GM12874 (cell line): ENCODE data around the gene RPL12.

Experiments used
- TF ChIP-seq, protein P1 (sequence below): IDR thresholded peaks from 2 replicates; pipeline ENCODE4 v1.5.1; 2011; ENCODE audit warnings: low read depth, mild to moderate bottlenecking, control low read depth, low read length, moderate library complexity; ENCODE audit not compliant: insufficient read depth

The RPL12 gene

GRCh38 chr9:127467621-127468020 is 16.4 kb upstream of the RPL12 start:
- TF ChIP-seq, protein P1, sequence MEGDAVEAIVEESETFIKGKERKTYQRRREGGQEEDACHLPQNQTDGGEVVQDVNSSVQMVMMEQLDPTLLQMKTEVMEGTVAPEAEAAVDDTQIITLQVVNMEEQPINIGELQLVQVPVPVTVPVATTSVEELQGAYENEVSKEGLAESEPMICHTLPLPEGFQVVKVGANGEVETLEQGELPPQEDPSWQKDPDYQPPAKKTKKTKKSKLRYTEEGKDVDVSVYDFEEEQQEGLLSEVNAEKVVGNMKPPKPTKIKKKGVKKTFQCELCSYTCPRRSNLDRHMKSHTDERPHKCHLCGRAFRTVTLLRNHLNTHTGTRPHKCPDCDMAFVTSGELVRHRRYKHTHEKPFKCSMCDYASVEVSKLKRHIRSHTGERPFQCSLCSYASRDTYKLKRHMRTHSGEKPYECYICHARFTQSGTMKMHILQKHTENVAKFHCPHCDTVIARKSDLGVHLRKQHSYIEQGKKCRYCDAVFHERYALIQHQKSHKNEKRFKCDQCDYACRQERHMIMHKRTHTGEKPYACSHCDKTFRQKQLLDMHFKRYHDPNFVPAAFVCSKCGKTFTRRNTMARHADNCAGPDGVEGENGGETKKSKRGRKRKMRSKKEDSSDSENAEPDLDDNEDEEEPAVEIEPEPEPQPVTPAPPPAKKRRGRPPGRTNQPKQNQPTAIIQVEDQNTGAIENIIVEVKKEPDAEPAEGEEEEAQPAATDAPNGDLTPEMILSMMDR = no peak

DNA sequence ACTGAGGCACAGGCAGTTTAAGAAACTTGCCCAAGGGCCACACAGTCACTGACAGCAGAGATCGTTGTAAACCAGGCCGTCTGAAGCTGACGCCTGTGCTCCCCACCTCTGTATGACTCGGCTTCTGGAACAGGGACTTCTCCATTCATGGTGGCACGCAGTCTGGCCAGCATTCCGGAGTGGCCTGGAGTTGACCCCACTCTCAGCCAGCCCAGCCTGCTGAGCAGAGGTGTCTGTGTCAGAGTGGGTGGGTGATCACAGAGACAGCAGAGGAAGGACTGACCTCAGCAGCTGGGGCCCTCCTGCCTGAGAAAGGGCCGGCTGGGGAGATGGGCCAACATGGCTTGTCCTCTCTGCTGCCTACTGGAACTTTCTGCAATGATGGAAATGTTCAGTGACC is 12.7 kb upstream of the RPL12 start:
- TF ChIP-seq, protein P1 = no peak

DNA sequence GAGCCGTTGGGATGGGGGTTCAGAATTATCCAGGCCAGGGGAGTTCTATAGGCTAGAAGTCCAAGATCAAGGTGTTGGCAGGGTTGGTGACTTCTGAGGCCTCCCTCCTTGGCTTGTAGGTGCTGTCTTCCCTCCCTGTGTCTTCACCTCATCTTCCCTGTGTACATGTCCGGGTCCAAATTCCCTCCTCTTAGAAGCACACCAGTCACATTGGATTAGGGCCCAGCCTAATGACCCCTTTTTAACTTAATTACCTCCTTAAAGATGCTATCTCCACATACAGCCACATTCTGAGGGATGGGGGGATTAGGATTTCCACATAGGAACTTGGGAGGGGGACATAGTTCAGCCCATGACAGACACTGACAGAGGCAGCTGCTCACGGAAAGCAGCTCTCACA is 12.2 kb upstream of the RPL12 start:
- TF ChIP-seq, protein P1 = no peak

DNA sequence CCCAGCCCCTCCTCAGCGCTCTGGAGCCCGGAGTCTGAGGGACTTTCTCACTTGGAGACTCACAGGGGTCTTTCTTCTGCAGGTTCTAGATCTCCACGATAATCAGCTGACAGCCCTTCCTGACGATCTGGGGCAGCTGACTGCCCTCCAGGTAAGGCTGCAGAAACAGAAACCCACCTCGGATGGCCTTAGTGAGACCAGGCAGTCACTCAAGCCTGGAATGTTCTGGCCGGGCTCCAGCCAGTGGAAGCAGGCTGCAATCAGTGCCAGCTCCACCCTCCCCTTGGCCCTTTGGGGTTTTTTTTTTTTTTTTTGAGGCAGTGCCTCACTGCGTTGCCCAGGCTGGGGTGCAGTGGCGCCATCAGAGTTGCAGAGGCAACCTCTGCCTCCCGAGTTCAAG is 7.7 kb upstream of the RPL12 start:
- TF ChIP-seq, protein P1 = no peak

GRCh38 chr9:127457191-127457878 is 6.1 kb upstream of the RPL12 start:
- TF ChIP-seq, protein P1 = no peak

GRCh38 chr9:127455324-127455992 is 4.3 kb upstream of the RPL12 start:
- TF ChIP-seq, protein P1 = peak; percentile 56

GRCh38 chr9:127452691-127453090 is 1.5 kb upstream of the RPL12 start:
- TF ChIP-seq, protein P1 = no peak
